H1 (cell line): Measurements from ENCODE around the gene SETDB2. TPM values are rescaled to one million over a fixed set of nuclear protein-coding genes. Genes with fewer than 3 reads are reported as not detected.

ENCODE experiments used
- CTCF ChIA-PET: fragments of 300-600 bp; sonication (Branson Sonifier 250); formaldehyde crosslinking; loops from one replicate; lab custom pipeline; 2021; ENCODE audit not compliant: partially characterized antibody; lab: Charles Lee
- POLR2A ChIA-PET: fragments of 300-600 bp; sonication (Branson Sonifier 250); formaldehyde crosslinking; loops from one replicate; lab custom pipeline; 2021; ENCODE audit warnings: inconsistent platforms; ENCODE audit not compliant: partially characterized antibody; lab: Charles Lee
- DNase-seq, 2 experiments: peaks; one replicate each; pipeline versions ENCODE4 v3.0.0 to v3.0.0-alpha.2; 2010 to 2022; ENCODE audit warnings: low spot score in 2 of 2, low read depth in 1 of 2, mixed read lengths in 1 of 2
- FAIRE-seq: peaks from 2 replicates; lab custom pipeline; 2011; peaks lifted over from hg19 to GRCh38; lab: Jason Lieb, UNC
- H2AFZ ChIP-seq: 2 replicates; pipeline ENCODE4 v1.8.1; 2012; ENCODE audit warnings: low read length, inconsistent platforms
- H2AK5ac ChIP-seq: 2 replicates; pipeline ENCODE4 v1.6.1; 2013; ENCODE audit warnings: low read depth, low read length
- H2BK120ac ChIP-seq: replicated peaks from 2 replicates; pipeline ENCODE3; 2013; ENCODE audit warnings: low read depth, low read length, inconsistent platforms
- H2BK12ac ChIP-seq: 2 replicates; pipeline ENCODE4 v1.6.1; 2013; ENCODE audit warnings: low read depth, low read length
- H2BK15ac ChIP-seq: 2 replicates; pipeline ENCODE4 v1.6.1; 2013; ENCODE audit warnings: low read length
- H2BK20ac ChIP-seq: 2 replicates; pipeline ENCODE4 v1.6.1; 2013; ENCODE audit warnings: low read length
- H2BK5ac ChIP-seq: 2 replicates; pipeline ENCODE4 v1.6.1; 2013; ENCODE audit warnings: low read depth, low read length
- H3K14ac ChIP-seq: 2 replicates; pipeline ENCODE4 v1.6.1; 2013; ENCODE audit warnings: inconsistent platforms; ENCODE audit not compliant: insufficient read length
- H3K18ac ChIP-seq: 2 replicates; pipeline ENCODE4 v1.6.1; 2013; ENCODE audit warnings: low read length; ENCODE audit errors: extremely low read depth
- H3K23ac ChIP-seq: 2 replicates; pipeline ENCODE4 v1.6.1; 2013; ENCODE audit warnings: inconsistent platforms; ENCODE audit not compliant: insufficient read length
- H3K23me2 ChIP-seq: 2 replicates; pipeline ENCODE4 v1.6.1; 2013; ENCODE audit warnings: low read depth, low read length
- H3K27ac ChIP-seq: 2 replicates; pipeline ENCODE4 v1.6.1; 2011; ENCODE audit warnings: low read depth, low read length, inconsistent platforms
- H3K27me3 ChIP-seq, 4 experiments: replicated peaks in 1 of 4; 1 replicate in 1 of 4; 2 replicates in 3 of 4; pipeline versions ENCODE4 v1.6.1 to v1.8.1; 2011 to 2013; ENCODE audit warnings: low read length in 3 of 4, mild to moderate bottlenecking in 3 of 4, inconsistent platforms in 2 of 4, mixed read lengths in 2 of 4, moderate library complexity in 1 of 4; ENCODE audit not compliant: control insufficient read depth in 3 of 4, insufficient read depth in 3 of 4; ENCODE audit errors: extremely low read depth in 1 of 4
- H3K36me3 ChIP-seq, 4 experiments: 2 replicates each; pipeline versions ENCODE4 v1.6.1 to v1.8.1; 2011 to 2013; ENCODE audit warnings: mild to moderate bottlenecking in 4 of 4, low read length in 3 of 4, moderate library complexity in 2 of 4, control low read depth in 1 of 4, inconsistent platforms in 1 of 4; ENCODE audit not compliant: insufficient read depth in 4 of 4, control insufficient read depth in 2 of 4
- H3K4ac ChIP-seq: replicated peaks from 2 replicates; pipeline ENCODE3; 2013; ENCODE audit warnings: low read length, low read depth, mixed read lengths, inconsistent platforms; ENCODE audit not compliant: insufficient read length
- H3K4me1 ChIP-seq, 4 experiments: replicated peaks in 1 of 4; 1 replicate in 1 of 4; 2 replicates in 3 of 4; pipeline versions ENCODE4 v1.6.1 to v1.8.1; 2011 to 2013; ENCODE audit warnings: low read length in 3 of 4, inconsistent platforms in 2 of 4, mixed read lengths in 1 of 4; ENCODE audit not compliant: insufficient read depth in 4 of 4, control insufficient read depth in 3 of 4
- H3K4me2 ChIP-seq, 2 experiments: 2 replicates each; pipeline versions ENCODE4 v1.6.1 to v1.8.1; 2011 to 2013; ENCODE audit warnings: low read depth in 2 of 2, low read length in 2 of 2, control low read depth in 1 of 2, inconsistent platforms in 1 of 2, mild to moderate bottlenecking in 1 of 2; ENCODE audit not compliant: insufficient read depth in 1 of 2
- H3K4me3 ChIP-seq, 4 experiments: fragments of 200-600, 300-600 bp in 1 of 4; sonication (generic), shearing (Covaris generic), sonication (Bioruptor Twin) in 1 of 4; 2 replicates each; pipeline versions ENCODE4 v1.5.1 to v1.8.1; 2011 to 2016; ENCODE audit warnings: low read length in 4 of 4, low read depth in 3 of 4, control low read depth in 2 of 4, inconsistent platforms in 2 of 4, mild to moderate bottlenecking in 2 of 4, mixed read lengths in 1 of 4, moderate library complexity in 1 of 4; ENCODE audit not compliant: insufficient read depth in 2 of 4; ENCODE audit errors: extremely low read depth in 1 of 4
- H3K56ac ChIP-seq: replicated peaks from 2 replicates; pipeline ENCODE3; 2013; ENCODE audit warnings: low read depth, mild to moderate bottlenecking, mixed read lengths, low read length, inconsistent platforms; ENCODE audit not compliant: insufficient read length
- H3K79me1 ChIP-seq: 2 replicates; pipeline ENCODE4 v1.6.1; 2013; ENCODE audit warnings: low read depth, low read length, control low read depth
- H3K79me2 ChIP-seq, 2 experiments: 2 replicates each; pipeline versions ENCODE4 v1.6.1 to v1.8.1; 2012 to 2013; ENCODE audit warnings: low read length in 2 of 2, mild to moderate bottlenecking in 2 of 2, inconsistent platforms in 1 of 2; ENCODE audit not compliant: insufficient read depth in 2 of 2, control insufficient read depth in 1 of 2
- H3K9ac ChIP-seq, 4 experiments: replicated peaks in 1 of 4; 1 replicate in 1 of 4; 2 replicates in 3 of 4; pipeline versions ENCODE4 v1.6.1 to v1.8.1; 2011 to 2013; ENCODE audit warnings: low read depth in 3 of 4, low read length in 3 of 4, control low read depth in 2 of 4, mild to moderate bottlenecking in 2 of 4, moderate library complexity in 2 of 4, inconsistent platforms in 1 of 4; ENCODE audit errors: extremely low read depth in 1 of 4
- H3K9me3 ChIP-seq, 2 experiments: 2 replicates each; pipeline versions ENCODE4 v1.6.1 to v1.8.1; 2012 to 2013; ENCODE audit warnings: mild to moderate bottlenecking in 2 of 2, moderate library complexity in 2 of 2, control low read depth in 1 of 2, inconsistent platforms in 1 of 2, low read depth in 1 of 2, low read length in 1 of 2, mixed read lengths in 1 of 2; ENCODE audit not compliant: insufficient read depth in 2 of 2
- H4K20me1 ChIP-seq, 2 experiments: replicated peaks in 1 of 2; 2 replicates each; pipeline versions ENCODE3 to v1.8.1; 2011 to 2013; ENCODE audit warnings: inconsistent platforms in 2 of 2, low read length in 2 of 2, mild to moderate bottlenecking in 1 of 2; ENCODE audit not compliant: insufficient read depth in 2 of 2, control insufficient read depth in 1 of 2
- H4K5ac ChIP-seq: 2 replicates; pipeline ENCODE4 v1.6.1; 2013; ENCODE audit warnings: low read length, low read depth, mixed read lengths, inconsistent platforms; ENCODE audit not compliant: insufficient read length
- H4K8ac ChIP-seq: 2 replicates; pipeline ENCODE4 v1.8.0; 2013; ENCODE audit warnings: mild to moderate bottlenecking, moderate library complexity, low read length, inconsistent platforms; ENCODE audit not compliant: insufficient read depth; ENCODE audit errors: extremely low read depth
- H4K91ac ChIP-seq: replicated peaks from 2 replicates; pipeline ENCODE3; 2013; ENCODE audit warnings: low read length, mixed read lengths, inconsistent platforms; ENCODE audit not compliant: insufficient read length
- RBBP5 ChIP-seq: IDR thresholded peaks from 2 replicates; pipeline ENCODE4 v1.7.1; 2012; ENCODE audit warnings: low read depth, mild to moderate bottlenecking, inconsistent platforms, low read length, moderate library complexity, borderline replicate concordance
- YY1 ChIP-seq: IDR thresholded peaks from 2 replicates; pipeline ENCODE4 v1.6.1; 2011; ENCODE audit warnings: low read depth, mild to moderate bottlenecking, low read length
- WGBS, 2 experiments: shearing (Covaris generic) in 1 of 2; methylation state at CpG; one replicate each; pipeline versions ENCODE4 v1.1.6 to v1.1.7; 2013 to 2015; ENCODE audit warnings: low lambda C conversion rate in 2 of 2, mixed read lengths in 2 of 2, inconsistent platforms in 1 of 2, low coverage in 1 of 2, missing lambda C conversion rate in 1 of 2; ENCODE audit not compliant: insufficient replicate concordance in 2 of 2, insufficient coverage in 1 of 2, insufficient read length in 1 of 2; ENCODE audit errors: extremely low coverage in 1 of 2, missing lambda C conversion rate in 1 of 2; 5-methylcytosine and 5-hydroxymethylcytosine counted together
- polyA plus RNA-seq, 7 experiments: library from polyadenylated mRNA; depleted of rRNA in 3 of 7; stranded (reverse) in 5 of 7; unstranded in 2 of 7; fragments of >200 nt in 5 of 7; fragments of 200-250 nt in 2 of 7; gene quantifications; 1 replicate in 5 of 7; 2 replicates in 1 of 7; 4 replicates in 1 of 7; pipeline versions ENCODE4 v1.2.1 to v1.2.3, GENCODE V29; 2011 to 2013; ENCODE audit warnings: missing spikeins in 2 of 7, mixed read lengths in 2 of 7
- total RNA-seq: library from RNA; stranded (reverse); fragmentation: NEBNext Ultra II Directional; extraction: Animal tissue kit (Norgen Biotek cat#: 25700); gene quantifications from 2 replicates; pipeline ENCODE4 v1.2.1, GENCODE V29; 2021
- TF ChIP-seq, protein P1 (sequence below): IDR thresholded peaks from 2 replicates; pipeline ENCODE4 v1.6.1; 2012; ENCODE audit warnings: inconsistent platforms

The SETDB2 gene
- total and polyA plus RNA-seq, 2 of the 8 experiments (the other 6 are each of a cell fraction or from before 2014, with no cell fraction given): 1.2 to 6.1 TPM

GRCh38 chr13:49530457-49530856 lies 86.4 kb downstream of the SETDB2 start:
- TF ChIP-seq RBBP5 (no peak), YY1 (no peak)
- TF ChIP-seq, protein P1, sequence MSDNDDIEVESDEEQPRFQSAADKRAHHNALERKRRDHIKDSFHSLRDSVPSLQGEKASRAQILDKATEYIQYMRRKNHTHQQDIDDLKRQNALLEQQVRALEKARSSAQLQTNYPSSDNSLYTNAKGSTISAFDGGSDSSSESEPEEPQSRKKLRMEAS: no peak
- Histone ChIP-seq H3K27ac (no peak overlapping the region), H3K4me1 (no peaks in the 10 kb centered on the region), H3K79me2 (no peaks in the 10 kb centered on the region), H3K4ac (no peak overlapping the region), H3K36me3 (peaks cover 0 to 15% (median 2%) of the 10 kb centered on the region in 4 experiments; a peak in 4 of 8 replicates), H3K27me3 (no peaks in the 10 kb centered on the region), H3K9me3 (no peaks in the 10 kb centered on the region), H3K23me2 (no peaks in the 10 kb centered on the region), H2BK12ac (no peak overlapping the region), H3K9ac (no peak overlapping the region), H3K18ac (no peak overlapping the region), H3K79me1 (no peaks in the 10 kb centered on the region), H2BK5ac (no peak overlapping the region), H2BK20ac (no peak overlapping the region), H3K23ac (no peak overlapping the region), H2AFZ (no peak overlapping the region), H3K56ac (no peak overlapping the region), H3K4me3 (no peak overlapping the region), H4K8ac (no peak overlapping the region), H2BK15ac (no peak overlapping the region), H3K4me2 (no peak overlapping the region), H4K20me1 (peaks cover 0 to 2% of the 10 kb centered on the region in 2 experiments), H2AK5ac (no peak overlapping the region), H3K14ac (no peak overlapping the region), H4K91ac (no peak overlapping the region), H2BK120ac (no peak overlapping the region), H4K5ac (no peak overlapping the region)
- POLR2A ChIA-PET: interaction anchor here (0.6 to 1.0 kb wide), 2 partner anchors 10 to 76 kb away, joined by 3 to 5 read pairs; no protein-coding TSS in a partner anchor
- WGBS, 2 experiments: 95% methylated on average over 7 of the region's 7 CpGs; no CpG with 5 or more reads in 1 of the 2 experiments
- DNase-seq (no peak), FAIRE-seq (no peak)
- CTCF ChIA-PET: interaction anchor here (0.8 to 1.7 kb wide), 4 partner anchors 10 to 77 kb away, joined by 3 to 5 read pairs (median 4); no protein-coding TSS in a partner anchor
